Endothelial cell (in vitro differentiated cells): ENCODE results near the gene ZFHX3. TPM values are rescaled to one million over a fixed set of nuclear protein-coding genes. Genes with fewer than 3 reads are reported as not detected.

ENCODE experiments used
- DNase-seq: peaks from one replicate; pipeline ENCODE4 v3.0.0; 2021; ENCODE audit warnings: low spot score
- H3K27ac Mint-ChIP-seq: one replicate; pipeline ENCODE4 v1.8.0; 2021; ENCODE audit warnings: mixed read lengths, inconsistent platforms; ENCODE audit not compliant: unreplicated experiment
- H3K27me3 Mint-ChIP-seq: one replicate; pipeline ENCODE4 v1.8.0; 2021; ENCODE audit warnings: mild to moderate bottlenecking, moderate library complexity, mixed read lengths, inconsistent platforms; ENCODE audit not compliant: unreplicated experiment
- H3K36me3 Mint-ChIP-seq: one replicate; pipeline ENCODE4 v1.8.0; 2021; ENCODE audit warnings: mild to moderate bottlenecking, low read depth, mixed read lengths, inconsistent platforms; ENCODE audit not compliant: unreplicated experiment
- H3K4me1 Mint-ChIP-seq: one replicate; pipeline ENCODE4 v1.8.0; 2021; ENCODE audit warnings: mild to moderate bottlenecking, mixed read lengths, inconsistent platforms; ENCODE audit not compliant: unreplicated experiment
- H3K4me3 Mint-ChIP-seq: one replicate; pipeline ENCODE4 v1.8.0; 2021; ENCODE audit warnings: mild to moderate bottlenecking, mixed read lengths, inconsistent platforms; ENCODE audit not compliant: unreplicated experiment
- H3K9me3 Mint-ChIP-seq: one replicate; pipeline ENCODE4 v1.8.0; 2021; ENCODE audit warnings: mixed read lengths, inconsistent platforms; ENCODE audit not compliant: unreplicated experiment
- CTCF ChIP-seq: fragments of 200-600 bp; sonication (generic); IDR thresholded peaks from one replicate; pipeline ENCODE4 v1.5.0; 2021; ENCODE audit warnings: antibody characterized with exemption; ENCODE audit not compliant: unreplicated experiment
- total RNA-seq: library from RNA; stranded (reverse); fragmentation: NEBNext Ultra II Directional; extraction: Animal tissue kit (Norgen Biotek cat#: 25700); gene quantifications from one replicate; pipeline ENCODE4 v1.2.1, GENCODE V29; 2021; ENCODE audit not compliant: unreplicated experiment

The ZFHX3 gene
- total RNA-seq, 1 donor from 2014 or later: 17.7 TPM

GRCh38 chr16:72786606-72787005 is 261.3 kb downstream of the ZFHX3 start:
- H3K9me3 Mint-ChIP-seq: no peaks in the 10 kb centered on the region
- peaks cover 8% of the 10 kb centered on the region for H3K27me3 Mint-ChIP-seq
- no peak overlapping the region for H3K27ac Mint-ChIP-seq
- peaks cover 15% of the 10 kb centered on the region for H3K36me3 Mint-ChIP-seq
- no peak overlapping the region for H3K4me3 Mint-ChIP-seq
- no peak for TF ChIP-seq CTCF
- peaks cover 3% of the 10 kb centered on the region for H3K4me1 Mint-ChIP-seq
- DNase-seq: no peak

DNA sequence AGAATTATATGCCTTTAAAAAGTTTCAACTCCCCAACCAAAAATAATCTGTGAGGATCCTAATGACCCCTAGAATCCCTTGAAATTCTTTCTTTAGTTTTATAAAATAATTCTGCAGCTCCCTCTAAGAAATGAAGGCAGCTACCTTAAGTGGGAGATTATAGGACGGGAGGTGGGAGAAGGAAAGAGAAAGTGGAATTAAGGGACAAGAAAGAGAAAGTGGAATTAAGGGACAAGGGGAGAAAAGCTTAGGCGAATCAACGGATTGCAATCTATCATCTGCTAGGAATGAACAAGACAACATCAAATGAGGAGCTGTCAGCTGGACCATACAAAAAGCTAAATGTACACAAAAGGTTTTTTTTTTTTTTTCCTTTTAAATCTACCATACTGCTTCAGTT is 262.0 kb downstream of the ZFHX3 start:
- Mint-ChIP-seq H3K4me3 (no peak overlapping the region), H3K27ac (no peak overlapping the region), H3K36me3 (peaks cover 15% of the 10 kb centered on the region), H3K9me3 (no peaks in the 10 kb centered on the region), H3K4me1 (peaks cover 3% of the 10 kb centered on the region), H3K27me3 (peaks cover 8% of the 10 kb centered on the region)
- DNase-seq: no peak
- TF ChIP-seq CTCF: no peak

GRCh38 chr16:72785171-72785570 is 262.8 kb downstream of the ZFHX3 start:
- peaks cover 3% of the 10 kb centered on the region for H3K4me1 Mint-ChIP-seq
- no peaks in the 10 kb centered on the region for H3K9me3 Mint-ChIP-seq
- H3K27ac Mint-ChIP-seq: no peak overlapping the region
- no peak overlapping the region for H3K4me3 Mint-ChIP-seq
- H3K36me3 Mint-ChIP-seq: peaks cover 13% of the 10 kb centered on the region
- DNase-seq: no peak
- no peak for TF ChIP-seq CTCF
- peaks cover 5% of the 10 kb centered on the region for H3K27me3 Mint-ChIP-seq

DNA sequence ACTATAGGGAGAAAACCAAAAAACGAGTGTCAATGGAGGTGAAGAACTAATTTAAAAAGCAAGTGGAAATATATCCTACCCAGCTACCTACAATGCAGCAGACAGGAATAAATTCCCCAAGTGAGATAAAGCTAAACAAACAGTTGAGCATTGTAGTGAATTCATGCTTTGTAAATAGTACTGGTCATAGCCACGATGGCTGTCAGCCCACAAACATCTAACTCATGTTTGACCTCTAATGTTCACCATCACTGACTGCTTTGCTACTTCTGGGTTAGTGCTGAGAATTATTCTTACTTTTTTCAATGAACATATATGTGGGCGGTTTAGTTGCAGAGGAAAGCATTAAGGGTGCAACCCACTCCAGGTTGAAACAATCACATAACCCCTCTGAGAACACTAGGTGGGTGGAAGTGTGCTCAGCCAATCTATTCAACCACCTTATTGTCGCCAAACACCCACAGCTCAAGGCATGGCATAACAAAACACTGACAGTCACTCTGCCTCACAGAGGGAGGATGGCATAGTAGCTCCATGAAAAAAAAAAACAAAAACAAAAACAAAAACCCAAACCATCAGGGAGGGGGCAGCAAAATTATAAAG is 264.1 kb downstream of the ZFHX3 start:
- peaks cover 5% of the 10 kb centered on the region for H3K27me3 Mint-ChIP-seq
- no peak for DNase-seq
- H3K27ac Mint-ChIP-seq: no peak overlapping the region
- no peak overlapping the region for H3K4me3 Mint-ChIP-seq
- peaks cover 3% of the 10 kb centered on the region for H3K4me1 Mint-ChIP-seq
- TF ChIP-seq CTCF: no peak
- H3K9me3 Mint-ChIP-seq: no peaks in the 10 kb centered on the region
- H3K36me3 Mint-ChIP-seq: peaks cover 3% of the 10 kb centered on the region

DNA sequence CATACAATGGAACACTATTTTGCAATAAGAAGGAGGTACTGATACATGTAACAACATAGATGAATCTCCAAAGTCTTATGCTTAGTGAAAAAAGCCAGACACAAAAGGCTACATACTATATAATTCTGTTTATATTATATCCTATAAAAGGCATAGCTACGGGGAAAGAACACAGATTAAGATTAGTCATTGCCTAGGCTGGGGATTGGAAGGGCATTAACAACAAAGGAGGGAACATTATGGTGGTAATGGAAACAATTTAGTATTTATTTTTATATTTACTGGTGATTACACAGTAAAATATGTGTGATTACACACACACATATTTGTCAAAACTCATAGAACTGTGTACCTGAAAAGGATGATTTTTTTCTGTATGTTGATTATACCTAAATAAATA is 278.1 kb downstream of the ZFHX3 start:
- Mint-ChIP-seq H3K36me3 (peaks cover 3% of the 10 kb centered on the region), H3K4me1 (no peaks in the 10 kb centered on the region), H3K9me3 (no peaks in the 10 kb centered on the region), H3K27ac (no peak overlapping the region), H3K4me3 (no peak overlapping the region), H3K27me3 (peaks cover 3% of the 10 kb centered on the region)
- DNase-seq: no peak
- no peak for TF ChIP-seq CTCF
